HG03520 (cell line): ENCODE results near the gene SVOPL.

Experiments used
- ATAC-seq: cut with Tn5 transposase; IDR thresholded peaks from one replicate; pipeline ENCODE4 v1.9.1; 2021; ENCODE audit warnings: mild to moderate bottlenecking, moderate library complexity; ENCODE audit not compliant: unreplicated experiment

SVOPL gene

DNA sequence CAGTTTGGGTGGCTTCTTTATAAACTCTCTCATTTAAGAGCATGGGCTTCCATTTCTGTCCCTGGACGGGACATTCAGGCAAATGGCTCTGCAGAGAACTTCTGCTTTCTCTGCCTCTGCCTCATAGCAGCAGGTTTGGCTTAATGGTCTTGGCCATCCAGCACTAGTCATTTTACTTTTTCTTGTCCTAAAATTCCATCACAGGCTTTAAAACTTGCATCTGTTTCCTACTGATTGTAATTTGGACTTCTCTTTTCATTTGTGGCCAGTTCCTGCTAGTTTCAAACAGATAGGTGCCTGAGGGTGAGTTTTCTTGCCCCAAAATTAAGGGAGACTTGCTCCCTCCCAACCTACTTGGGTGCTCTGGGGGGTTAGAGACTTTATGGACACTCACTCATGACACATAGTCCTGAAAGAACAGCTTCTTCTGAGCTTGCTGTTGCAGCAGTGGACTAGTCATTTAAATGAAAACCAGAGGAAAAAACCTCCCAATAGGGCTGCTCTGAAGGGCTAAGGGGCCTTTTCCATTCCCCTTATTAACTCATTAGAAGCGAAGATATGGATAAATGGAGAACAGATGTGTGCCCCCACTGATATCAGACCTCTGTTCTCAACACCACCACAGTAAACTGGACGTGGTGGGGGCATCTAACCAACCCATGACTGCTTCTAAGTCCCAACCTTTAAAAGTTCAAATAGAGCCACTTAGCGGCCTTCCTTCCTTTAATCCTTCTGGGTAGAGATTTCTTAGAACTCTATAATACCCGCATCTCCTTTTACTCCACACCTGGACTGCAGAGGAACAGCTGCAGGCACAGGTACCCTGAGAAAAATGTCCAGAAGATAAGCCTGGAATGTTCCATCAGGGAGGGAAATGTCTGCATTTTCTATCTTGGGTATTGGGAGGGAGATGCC, 38.8 kb downstream of the SVOPL start:
- no peak for ATAC-seq

DNA sequence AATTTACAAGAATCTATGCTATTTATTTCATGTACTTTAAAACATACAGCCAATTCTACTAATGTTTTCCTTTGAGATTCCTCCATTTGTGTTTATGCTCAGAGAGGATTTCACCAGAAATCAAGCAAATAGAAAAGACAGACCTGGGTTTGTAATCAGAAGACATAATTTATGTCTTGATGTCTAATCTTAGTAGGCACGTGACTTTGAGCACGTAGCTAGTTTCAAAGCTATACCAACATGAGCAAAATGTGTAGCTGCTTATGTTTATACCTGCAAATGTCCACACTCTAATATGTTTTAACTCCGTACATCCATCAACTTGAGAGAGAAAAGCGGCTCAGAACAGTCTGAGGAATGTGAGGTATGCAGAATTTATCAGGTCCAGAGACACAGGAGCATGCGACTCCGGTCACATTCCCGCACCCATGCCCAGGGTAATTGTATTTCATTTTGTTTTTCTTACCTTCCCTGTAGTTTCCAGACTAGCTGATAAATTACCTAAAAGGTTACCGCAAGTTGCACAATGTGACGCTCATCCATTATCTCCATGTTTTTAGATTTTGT, 40.0 kb downstream of the SVOPL start:
- no peak for ATAC-seq

DNA sequence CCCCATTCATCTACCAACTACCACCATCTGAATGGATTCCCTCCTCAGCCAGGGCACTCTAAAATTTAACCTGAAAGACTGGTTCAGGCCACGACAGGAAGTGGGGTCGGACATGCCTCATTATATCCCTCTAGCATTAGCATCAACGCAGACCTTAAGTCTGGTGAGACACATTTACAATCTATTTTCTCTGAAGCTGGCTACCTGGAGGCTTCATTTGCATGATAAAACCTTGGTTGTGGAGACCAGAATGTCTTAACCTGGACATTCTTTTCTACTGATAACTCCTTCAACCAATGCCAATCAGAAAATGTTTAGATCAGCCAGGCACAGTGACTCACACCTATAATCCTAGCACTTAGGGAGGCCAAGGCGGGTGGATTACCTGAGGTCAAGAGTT, 42.3 kb downstream of the SVOPL start:
- ATAC-seq, result no peak

DNA sequence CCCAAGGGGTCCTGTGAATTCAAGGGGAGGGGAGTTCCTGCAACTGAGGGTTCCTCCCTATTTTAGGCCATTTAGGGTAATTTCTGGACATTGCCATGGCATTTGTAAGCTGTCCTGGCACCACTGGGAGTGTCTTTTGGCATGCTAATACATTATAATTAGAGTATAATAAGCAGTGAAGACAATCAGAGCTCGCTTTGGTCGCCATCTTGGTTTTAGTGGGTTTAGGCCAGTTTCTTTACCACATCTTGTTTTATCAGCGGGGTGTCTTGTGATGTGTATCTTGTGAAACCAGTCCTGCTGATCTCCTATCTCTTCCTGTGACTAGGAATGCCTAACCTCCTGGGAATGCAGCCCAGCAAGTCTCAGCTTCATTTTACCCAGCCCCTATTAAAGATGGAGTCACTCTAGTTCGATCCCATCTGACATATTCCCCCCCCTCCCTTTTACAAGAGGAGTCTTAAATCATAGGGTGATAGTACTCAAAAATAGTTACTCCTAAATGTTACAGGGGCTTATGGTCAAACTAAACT, 43.2 kb downstream of the SVOPL start:
- ATAC-seq, result no peak

DNA sequence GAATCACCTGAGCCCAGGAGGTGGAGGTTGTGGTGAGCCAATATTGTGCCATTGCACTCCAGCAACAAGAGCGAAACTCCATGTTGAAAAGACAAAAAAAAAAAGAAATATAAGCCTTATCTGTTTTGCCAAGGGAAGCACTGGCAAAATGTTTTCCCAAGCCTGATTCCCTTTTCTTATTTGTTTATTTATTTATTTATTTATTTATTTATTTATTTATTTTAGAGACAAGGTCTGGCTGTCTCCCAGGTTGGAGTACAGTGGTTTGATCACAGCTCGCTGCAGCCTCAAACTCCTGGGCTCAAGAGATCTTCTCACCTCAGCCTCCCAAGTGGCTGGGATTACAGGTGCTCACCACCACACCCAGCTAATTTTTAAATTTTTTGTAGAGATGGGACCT, 44.2 kb downstream of the SVOPL start:
- no peak for ATAC-seq

DNA sequence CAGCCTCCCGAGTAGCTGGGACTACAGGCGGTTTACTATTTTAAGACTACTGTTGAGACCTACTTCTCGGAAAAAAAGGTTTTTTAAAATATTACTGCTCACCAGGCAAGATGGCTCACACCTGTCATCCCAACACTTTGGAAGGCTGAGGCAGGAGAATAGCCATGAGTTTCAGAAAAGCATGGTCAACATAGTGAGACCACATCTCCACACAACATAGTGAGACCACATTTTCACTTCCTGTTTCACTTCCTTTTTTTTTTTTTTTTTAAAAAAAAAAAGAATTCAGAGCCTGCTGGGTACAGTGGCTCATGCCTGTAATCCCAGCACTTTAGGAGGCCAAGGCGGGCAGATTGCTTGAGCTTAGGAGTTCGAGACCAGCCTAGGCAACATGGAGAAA, 46.5 kb downstream of the SVOPL start:
- ATAC-seq, result no peak

DNA sequence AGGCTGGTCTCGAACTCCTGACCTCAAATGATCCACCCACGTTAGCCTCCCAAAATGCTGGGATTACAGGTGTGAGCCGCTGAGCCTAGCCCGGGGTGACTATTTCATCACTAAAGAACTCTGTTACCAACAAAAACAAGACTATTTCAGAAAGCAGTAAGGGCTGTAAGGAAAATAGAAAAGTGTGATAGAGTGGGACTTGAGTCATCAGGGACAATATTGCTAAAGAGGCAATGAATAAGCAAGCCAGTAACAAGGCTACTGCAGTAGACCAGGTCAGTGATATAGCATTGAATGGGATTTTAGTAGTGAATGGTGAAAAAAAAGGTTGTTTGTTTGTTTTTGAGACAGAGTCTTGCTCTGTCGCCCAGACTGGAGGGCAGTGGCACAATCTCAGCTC, 51.7 kb downstream of the SVOPL start:
- no peak for ATAC-seq

DNA sequence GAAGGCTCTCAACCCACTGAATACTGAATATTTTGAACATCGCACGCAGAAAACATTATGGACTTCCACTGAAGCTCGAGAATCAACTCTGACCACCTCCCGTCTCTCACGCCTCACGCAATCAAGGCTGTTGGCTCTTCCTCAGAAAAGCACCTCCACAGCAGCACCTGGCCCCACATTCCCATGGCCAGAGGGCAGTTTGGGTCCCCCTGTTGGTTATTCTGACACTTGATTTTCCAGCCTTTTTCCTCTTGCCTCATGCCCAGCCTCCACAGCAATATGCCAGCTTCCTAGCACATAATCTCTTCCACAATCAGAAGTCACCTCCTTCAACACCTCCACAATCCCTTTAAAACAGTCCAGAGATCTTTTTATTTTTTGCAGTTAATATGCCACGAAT, 55.9 kb downstream of the SVOPL start:
- no peak for ATAC-seq

DNA sequence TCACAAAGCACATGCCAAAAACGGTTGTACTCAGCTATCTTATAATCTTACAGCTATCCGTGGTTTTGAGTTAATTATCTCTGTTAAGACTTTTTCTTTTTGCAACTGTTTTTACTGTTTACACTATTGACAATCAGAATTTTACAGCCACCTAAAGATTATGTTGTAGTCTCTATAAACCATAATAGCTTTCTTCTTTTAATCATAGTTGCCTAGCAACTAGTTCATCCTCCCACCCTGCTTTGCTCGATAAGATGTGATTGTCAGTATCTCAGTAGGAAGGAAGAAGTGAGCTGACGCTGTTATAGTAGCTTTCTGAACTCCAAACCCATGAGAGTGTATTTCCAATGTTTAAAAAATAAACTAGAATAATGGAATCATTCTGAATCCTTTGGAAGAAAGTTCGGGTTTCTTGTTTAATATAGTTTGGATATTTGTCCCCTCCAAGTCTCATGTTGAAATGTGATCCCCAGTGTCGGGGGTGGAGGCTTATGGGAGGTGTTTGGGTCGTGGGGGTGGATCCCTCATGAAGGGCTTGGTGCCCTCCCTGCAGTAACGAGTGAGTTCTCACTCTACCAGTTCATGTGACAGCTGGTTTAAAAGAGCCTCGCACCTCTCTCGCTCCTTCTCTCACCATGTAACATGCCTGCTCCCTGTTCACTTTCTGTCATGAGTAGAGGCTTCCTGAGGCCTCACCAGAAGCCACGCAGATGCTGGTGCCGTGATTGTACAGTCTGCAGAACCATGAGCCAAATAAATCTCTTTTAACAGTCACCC, 68.1 kb downstream of the SVOPL start:
- no peak for ATAC-seq

DNA sequence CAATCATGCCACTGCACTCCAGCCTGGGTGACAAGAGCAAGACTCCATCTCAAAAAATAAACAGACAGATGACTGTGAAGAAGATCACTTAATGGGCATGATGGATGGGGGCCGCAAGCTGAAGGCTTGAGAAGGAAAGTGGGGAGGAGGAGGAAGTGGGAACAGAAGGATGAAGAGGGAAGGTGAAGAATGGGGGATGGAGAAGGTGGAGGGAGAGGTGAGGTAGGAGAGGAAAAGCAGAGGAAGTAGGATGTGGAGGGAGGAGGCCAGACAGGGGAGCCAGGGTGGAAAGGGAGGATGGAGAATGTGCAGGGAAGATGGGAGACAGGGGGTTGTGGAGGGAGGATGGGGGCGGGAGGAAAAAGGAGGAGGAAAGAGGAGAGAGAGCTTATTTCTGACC, 68.8 kb downstream of the SVOPL start:
- ATAC-seq, result no peak

DNA sequence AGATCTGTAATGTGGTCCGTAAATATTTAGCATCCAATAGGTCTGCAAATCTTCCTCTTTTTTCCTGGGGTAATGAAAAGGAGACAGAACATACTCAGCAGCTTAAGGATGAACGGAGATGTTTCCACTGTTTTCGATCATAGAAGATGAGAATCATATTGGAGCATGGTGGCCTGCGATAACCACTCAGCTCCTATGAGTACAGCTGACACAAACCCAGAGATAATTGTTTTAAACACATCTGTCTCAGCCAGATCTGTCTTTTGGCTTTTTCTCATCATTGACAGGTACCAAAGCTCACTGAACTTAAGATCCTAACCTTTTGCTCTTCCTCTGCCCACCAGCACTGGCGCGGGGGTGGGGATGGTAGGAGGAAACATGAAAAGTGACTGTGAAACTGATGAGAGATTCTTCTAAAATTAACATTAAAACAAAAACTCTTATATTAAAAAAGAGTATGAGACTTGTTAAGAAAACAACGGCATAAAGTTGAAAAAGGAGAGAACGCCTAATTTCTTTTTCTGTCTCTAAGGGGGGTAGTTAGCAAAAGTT, 71.0 kb downstream of the SVOPL start:
- ATAC-seq, result no peak

DNA sequence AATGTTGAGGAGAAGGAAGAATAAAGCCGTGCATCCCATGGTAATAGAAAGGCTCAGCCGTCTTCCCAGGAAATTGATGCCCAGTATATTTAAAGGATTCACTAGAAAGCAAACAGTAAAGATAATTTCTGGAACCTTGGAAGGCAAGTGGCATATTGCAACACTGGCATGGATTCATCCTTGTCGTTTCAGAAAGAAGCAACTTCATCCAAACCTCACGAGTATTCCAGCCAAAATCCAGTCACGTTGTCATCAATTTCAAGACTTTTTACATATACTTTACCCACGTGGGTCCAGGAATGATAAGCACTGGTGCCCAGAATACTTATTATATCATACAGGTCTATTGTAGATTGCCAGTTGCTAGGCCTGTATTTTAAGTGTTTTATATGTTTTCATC, 73.8 kb downstream of the SVOPL start:
- no peak for ATAC-seq

DNA sequence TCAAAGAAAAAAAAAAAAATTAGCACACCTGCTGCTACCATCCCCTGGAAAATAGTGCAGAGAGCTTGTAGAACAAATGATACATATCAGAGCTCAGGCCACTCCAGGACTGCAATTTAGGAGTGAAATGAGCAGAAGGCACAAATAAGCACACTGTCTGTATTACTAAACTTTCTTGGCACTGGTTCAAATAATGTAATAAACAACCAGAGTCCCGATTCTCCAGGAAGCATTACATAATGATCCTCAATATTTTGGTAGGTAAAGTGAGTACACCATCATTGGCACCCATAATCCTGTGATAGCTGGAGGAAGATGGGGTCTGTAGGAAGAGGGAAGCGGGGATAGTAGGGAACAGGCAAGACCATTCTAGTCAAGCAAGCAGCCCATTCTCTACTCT, 74.3 kb downstream of the SVOPL start:
- ATAC-seq, result no peak

DNA sequence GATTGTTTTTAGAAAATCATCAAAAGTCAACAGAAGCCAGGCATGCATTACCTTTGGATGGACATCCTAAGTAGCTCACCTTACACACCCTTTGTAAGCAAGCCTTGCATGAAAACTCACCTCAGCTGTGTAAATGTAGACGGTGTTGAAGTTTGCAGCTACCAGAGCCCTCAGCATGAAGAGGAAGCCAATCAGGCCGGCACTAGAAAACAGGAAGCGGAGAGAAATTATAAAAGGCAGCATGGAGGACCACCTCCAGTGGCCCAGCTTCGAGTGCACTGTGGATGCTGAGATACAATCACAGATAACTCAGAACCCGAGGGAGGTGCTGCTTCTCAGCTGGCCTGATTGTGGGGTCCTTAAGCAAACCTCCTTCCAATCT, 75.3 kb downstream of the SVOPL start:
- no peak for ATAC-seq

DNA sequence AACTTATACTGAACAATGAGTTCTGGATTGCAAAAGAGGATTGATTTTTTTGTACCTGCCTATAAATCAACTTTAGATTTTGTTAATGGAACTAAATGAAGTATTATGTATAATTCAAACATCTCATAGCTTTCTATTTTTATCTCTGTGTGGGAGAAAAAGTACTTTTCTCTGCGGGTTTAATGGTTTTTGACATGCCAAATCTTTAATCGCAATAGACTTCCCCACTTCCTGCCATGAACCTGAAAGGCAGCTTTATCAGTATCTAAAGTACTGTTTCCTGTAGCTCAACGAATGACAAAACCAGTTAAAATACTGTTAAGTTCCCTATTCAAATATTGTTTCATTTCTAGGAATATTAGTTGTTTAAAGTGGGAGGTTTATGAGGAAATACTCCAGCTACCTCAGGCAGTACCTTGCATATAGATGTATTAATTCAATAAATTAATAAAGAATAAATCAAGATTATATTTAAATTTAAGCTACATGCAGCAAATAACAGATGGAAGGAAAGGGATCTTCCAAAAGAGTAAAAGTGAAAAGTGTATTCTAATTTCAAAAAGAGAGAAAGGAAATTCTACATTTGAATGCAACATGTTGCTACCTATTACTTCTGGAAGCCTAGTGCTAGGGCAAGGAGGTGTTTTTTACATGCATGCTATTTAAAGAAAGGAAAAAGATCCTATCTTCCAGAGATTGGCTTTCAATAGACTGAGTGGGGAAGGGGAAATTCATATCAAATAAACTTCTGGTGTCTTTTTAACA, 75.9 kb downstream of the SVOPL start:
- ATAC-seq, result no peak

DNA sequence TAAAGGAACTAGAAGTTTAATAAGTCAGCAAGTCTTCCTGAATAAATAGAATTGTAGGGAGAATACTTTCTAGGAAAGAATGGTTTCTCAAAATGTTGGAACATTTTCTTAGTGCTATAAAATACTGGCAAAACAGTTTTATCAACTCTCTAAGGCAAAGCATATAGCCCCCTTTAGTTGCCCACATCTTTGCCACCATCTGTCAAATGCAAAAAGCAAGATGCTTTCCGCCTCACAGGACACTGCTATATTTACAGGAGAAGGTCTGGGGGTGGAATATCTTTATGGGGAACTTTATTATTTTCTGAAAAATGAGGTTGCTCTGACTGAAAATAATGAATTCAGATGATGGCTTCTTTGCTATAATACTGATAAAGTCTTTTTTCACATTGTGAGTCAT, 78.3 kb downstream of the SVOPL start:
- ATAC-seq, result no peak

DNA sequence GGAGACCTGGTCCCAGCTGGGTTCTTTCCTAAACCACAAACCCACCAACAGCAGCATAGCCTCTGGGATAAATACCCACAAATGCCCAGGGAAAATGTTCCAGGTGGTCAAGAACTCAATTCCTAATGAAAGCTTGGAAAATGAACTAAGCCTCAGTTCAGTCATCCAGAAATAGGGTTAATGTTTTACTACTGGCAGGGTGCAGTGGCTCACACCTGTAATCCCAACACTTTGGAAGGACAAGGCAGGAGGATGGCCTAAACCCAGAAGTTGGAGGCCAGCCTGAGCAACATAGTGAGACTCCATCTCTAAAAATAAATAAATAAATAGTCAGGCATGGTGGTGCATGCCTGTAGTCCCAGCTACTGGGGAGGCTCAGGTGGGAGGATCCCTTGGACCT, 82.2 kb downstream of the SVOPL start:
- ATAC-seq, result no peak

DNA sequence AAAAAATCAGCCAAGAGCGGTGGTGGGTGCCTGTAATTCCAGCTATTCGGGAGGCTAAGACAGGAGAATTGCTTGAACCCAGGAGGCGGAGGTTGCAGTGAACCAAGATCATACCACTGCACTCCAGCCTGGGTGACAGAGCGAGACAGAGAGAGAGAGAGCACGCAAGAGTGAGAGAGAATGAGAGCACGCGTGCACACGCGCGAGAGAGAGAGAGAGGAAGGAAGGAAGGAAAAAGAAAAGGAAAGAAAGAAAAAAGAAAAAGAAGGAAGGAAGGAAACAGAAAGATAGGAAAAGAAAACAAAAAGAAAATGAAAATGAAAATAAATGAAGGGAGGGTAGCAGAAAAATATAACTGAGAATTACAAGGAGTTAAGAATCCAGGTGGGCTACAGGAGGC, 82.7 kb downstream of the SVOPL start:
- no peak for ATAC-seq

DNA sequence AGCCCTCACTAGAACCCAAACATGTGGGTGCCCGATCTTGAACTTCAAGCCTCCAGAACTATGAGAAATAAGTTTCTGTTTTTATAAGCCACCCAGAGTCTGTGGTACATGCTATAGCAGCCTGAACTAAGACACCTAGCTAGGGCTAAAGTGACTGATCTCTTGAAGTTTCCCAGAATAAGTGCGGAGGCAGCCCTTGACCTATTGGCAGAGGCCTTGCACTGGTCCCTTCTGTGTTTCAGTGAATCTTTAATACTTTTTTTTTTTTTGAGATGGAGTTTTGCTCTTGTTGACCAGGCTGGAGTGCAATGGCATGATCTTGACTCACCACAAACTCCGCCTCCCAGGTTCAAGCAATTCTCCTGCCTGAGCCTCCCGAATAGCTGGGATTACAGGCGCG, 85.1 kb downstream of the SVOPL start:
- ATAC-seq, result no peak

DNA sequence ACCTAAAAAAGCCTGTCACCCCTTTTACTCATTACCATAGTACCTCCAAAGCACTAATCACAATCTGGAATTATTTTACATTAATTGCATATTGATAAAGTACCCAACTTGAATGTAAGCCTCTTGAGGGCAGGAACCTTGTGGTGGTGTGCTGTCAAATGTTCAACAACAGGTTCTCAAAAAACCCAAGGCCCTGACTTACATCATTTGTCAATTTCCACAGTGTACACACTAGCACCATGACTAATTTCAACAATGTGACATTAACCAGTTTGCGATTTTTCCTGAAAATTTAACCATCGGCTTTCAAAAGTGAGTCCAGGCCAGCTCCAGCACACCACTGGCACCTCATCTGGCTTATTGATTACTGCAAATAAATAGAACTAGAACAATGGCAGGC, 87.5 kb downstream of the SVOPL start:
- no peak for ATAC-seq
